ENCODE results near the gene AAR2.

DNA sequence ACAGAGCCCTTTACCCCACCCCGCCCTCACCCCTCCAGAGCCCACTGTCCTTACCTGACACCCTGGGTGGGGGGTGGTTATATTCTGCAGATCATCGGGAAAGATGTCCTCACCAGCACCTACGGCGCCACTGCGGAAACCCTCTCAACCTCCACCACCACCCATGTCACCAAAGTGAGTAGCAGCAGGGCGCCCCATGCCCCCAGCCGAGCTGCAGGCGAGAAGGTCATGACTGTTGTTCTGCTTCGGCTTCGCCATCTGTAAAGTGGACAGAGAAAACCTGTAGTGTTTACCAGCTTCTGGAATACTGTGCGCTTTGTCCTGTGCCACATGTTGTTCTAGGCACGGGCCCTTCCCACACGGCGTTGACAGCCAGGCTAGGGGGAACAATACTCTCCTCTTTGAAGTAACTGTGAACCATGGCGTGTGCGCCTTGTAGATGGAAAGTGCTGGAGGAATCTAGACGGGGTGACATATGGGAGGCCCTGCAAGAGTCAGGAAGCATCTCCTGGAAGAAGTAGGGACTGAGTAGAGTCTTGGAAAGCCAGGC lies 16.5 kb upstream of the AAR2 start:
- TF ChIP-seq EZH2 (IDR thresholded peaks at IDR 0.05), result no peak
- no peak for TF ChIP-seq CTCF (IDR thresholded peaks at IDR 0.05)
- no peak for TF ChIP-seq EZH2phosphoT487 (IDR thresholded peaks at IDR 0.05)
